Dedifferentiated amniotic fluid mesenchymal stem cell (primary cell): Measurements from ENCODE around the gene KHDC3L.
"Not testable (repeated sequence)": the region's sequence is repeated elsewhere in the genome, so short reads cannot be mapped to it uniquely, and the experiment has no call there.

Experiments
- DNase-seq: peaks from one replicate; pipeline ENCODE4 v3.0.0-alpha.2; 2016; ENCODE audit errors: extremely low spot score

The KHDC3L gene

GRCh38 chr6:73369563-73369962 is 7.1 kb downstream of the KHDC3L start, which contains the start of gene OOEP:
TSS of gene OOEP (minus strand) at chr6:73369897. CDS start at chr6:73369792, 105 bp downstream.
- DNase-seq = no peak

- no peak for DNase-seq
These were observed 9.5 kb downstream of the KHDC3L start for GRCh38 chr6:73371984-73372383.

DNA sequence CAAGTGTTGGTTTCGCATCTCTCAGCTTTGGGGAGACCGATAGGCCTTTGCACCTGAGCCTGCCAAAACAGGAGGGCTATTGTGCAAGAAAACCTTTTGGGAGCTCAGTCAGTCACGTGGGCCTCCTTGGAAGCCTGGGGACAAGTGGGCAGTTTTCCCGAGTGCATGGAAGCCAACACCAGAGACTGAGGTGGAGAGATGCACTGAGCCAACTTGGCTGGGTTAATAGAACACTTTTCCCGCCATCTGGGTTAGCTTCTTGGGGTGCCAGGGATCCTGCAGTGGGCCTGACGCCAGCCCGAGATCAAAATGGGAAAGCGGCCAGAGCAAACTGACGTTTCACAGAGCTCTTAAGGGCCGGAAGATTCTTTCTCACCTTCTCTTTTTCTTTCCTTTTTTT is 10.1 kb downstream of the KHDC3L start:
- DNase-seq = no peak

DNA sequence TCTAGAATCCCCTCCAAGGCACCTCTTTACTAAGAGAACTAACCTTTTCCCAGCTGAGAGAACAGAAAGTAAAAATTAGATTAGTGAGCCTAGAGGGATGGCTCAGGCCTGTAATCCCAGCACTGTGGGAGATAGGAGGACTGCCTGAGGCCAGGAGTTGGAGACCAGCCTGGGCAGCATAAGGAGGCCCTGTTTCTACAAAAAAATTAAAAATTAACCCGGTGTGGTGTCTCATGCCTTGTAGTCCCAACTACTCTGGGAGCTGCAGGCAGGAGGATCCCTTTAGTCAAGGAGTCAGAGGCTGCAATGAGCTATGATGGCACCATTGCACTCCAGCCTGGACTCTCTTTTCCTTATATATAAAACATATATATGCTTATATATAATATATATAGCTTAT is 12.8 kb downstream of the KHDC3L start:
- peak; percentile 6 for DNase-seq

DNA sequence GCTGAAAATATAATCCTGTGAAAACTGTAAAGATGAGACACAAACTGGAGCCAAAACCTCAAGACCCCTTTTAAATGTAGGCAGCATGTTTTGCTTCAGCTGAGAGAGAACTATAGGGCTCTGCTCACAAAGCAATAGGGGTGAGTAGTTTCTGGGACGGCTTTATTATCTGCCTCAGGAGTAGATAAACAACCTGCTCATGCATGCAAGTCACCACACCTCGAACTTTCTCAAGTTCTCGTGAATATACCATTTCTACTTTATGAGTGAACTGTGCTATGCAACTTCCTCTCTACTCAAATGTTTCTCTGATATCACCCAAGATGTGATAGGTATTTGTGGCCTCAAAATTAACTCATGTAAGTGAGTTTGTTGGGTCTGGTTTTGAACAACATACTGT is 14.8 kb downstream of the KHDC3L start:
- no peak for DNase-seq

DNA sequence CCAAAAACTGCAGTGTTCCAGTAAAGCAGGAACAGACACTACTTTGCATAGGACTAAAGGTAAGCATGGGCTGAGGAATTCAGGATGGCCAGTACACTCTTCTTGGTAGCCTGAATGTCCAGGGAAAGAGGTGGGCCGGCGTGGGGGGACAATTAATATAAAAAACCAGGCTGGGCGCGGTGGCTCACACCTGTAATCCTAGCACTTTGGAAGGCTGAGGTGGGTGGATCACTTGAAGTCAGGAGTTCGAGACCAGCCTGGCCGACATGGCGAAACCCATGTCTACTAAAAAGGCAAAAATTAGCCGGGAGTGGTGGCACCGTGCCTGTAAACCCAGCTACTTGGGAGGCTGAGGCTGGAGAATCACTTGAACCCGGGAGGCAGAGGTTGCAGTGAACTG is 19.1 kb downstream of the KHDC3L start:
- not testable (repeated sequence) for DNase-seq

DNA sequence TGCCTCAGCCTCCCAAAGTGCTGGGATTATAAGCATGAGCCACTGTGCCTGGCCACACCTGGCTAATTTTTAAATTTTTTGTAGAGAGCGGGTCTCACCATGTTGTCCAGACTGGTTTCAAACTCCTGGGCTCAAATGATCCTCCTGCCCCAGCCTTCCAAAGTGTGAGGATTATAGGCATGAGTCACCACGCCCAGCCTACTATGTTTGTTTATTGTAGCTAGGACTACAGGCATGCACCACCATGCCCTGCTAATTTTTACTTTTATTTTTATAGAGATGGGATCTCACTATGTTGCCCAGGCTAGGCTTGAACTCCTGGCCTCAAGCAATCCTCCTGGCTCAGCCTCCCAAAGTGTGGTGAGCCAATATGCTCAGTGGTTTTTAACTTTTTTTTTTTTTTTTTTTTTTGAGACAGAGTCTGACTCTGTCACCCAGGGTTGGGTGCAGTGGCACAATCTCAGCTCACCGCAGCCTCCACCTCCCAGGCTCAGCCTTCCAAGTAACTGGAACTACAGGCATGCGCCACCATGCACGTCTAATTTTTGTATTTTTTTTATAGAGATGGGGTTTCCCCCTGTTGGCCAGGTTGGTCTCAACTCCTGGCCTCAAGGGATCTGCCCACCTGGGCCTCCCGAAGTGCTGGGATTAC is 20.1 kb downstream of the KHDC3L start:
- DNase-seq = no peak

- no peak for DNase-seq
These were observed 26.0 kb downstream of the KHDC3L start for GRCh38 chr6:73388433-73388799.

DNA sequence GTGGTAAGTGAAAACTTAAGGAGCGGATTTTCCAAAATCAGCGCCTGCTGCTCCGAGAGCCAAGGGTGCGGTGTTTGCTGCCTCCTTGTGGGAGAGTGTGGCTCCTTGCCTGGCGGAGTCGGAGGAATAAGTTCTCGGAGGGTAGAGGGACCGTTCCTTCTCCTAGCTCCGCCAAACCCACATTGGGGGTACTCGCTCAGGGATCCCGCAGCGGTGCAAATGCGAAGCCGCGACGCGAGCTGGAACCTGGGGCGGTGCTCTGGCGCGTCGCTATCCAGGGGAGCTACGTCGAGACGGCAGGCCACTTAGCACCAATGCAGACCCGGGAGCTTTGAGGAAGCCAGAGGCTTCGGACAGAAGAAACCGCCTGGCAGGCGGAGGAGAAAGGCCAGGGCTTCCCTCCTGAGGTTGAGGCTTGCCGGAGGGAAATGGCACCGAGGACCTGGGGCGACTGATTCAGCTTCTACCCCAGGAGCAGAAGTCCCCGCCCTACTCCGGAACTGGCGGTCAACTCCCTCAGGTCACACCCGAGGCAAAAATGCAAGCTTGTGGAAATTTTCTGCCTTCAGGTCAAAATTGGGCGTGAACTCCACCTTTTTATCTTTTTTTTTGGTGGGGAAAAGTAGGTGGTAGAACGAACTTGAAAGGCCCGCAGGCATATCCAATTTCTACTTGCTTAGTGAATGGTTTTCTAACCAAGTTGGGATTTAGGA is 26.5 kb downstream of the KHDC3L start:
- peak; percentile 51 for DNase-seq

DNA sequence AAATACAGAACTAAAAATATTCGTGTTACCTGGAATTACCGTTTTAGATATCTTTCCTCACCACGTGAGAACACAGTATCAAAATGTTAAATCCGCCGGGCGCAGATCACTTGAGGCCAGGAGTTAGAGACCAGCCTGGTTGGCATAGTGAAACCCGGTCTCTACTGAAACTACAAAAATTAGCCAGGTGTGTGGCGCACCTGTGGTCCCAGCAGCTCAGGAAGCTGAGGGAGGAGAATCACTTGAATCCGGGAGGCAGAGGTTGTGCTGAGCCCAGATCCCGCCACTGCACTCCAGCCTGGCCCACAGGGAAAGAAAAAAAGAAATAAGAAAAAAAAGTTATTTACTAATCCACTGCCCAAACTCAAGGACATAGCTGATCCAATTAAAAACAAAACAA is 27.4 kb downstream of the KHDC3L start:
- DNase-seq = no peak

DNA sequence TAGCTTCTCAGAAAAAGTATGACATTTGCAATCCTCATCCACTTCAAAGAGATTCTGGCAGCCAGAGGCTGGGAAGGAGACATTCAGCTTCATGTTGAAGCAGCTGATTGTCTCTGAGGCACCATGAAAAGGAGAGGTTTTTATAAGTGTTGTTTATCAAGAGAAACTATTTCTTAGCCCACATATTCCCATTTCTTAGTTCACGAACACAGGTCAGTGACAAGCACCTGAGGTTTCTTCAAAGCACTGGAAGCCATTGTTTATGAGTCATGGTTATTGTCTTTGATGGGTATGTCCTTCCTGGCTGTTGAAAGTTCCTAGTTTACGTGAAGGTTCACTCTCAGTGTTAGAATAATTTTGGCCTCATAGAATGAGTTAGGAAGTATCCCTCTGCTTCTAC is 29.2 kb downstream of the KHDC3L start:
- no peak for DNase-seq

DNA sequence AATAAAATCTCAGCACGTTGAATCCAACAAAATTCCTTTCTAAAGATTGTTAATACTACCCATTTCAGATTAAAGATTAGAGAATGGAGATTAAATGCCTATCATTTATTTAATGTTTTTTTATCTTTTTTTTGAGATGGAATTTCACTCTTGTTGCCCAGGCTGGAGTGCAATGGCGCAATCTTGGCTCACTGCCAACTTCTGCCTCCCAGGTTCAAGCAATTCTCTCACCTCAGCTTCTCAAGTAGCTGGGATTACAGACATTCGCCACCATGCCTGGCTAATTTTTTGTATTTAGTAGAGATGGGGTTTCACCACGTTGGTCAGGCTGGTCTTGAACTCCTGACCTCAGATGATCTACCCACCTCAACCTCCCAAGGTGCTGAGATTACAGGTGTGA is 29.7 kb downstream of the KHDC3L start:
- DNase-seq = not testable (repeated sequence)

GRCh38 chr6:73393278-73393677 is 30.8 kb downstream of the KHDC3L start:
- no peak for DNase-seq

DNA sequence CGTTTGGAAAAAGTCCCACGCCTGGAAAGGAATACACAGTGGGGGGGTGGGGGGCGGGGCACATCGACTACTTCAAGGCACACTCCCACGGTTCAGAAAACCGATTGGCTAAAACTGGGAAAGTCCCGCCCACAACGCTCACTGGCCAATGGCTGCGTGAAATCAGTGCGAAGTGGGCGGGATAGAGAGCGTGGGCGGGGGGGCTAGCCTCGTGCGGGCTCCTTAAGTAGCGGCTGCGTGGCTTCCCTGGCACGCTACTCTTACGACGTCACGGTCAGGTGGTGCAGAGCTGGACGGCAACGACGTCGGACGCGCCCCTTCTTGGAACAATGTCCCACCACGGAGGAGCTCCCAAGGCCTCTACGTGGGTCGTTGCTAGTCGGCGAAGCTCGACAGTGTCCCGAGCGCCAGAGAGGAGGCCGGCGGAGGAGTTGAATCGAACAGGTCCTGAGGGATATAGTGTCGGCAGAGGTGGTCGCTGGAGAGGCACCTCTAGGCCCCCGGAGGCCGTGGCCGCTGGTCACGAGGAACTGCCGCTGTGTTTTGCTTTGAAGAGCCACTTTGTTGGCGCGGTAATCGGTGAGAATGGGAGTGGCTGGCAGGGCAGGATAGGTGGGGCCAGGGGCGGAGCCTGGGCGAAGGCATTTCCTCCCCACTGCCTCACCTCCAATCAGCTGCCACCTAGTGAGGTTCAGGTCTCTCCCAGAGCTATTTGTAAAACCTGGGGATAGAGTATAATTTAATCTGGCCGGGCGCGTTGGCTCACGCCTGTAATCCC is 32.3 kb downstream of the KHDC3L start, which contains the start of gene DDX43:
Gene DDX43 (plus strand): TSS at position 252 of the 778 bp plus-strand sequence. CDS start 78 bp downstream, at position 330.
- DNase-seq = no peak

DNA sequence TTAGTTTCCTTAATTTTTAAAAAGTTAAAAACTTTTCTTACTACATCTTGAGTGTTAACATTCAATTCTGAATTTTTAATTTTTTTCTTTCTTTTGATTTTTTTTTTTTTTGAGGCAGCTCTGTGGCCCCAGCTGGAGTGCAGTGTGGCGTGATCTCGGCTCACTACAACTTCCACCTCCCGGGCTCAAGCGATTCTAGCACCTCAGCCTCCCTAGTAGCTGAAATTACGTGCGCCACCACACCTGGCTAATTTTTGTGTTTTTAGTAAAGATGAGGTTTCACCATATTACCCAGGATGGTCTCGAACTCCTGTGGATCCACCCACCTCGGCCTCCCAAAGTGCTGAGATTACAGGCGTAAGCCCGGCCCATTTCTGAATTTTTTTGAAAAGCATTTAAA is 33.4 kb downstream of the KHDC3L start:
- no peak for DNase-seq

DNA sequence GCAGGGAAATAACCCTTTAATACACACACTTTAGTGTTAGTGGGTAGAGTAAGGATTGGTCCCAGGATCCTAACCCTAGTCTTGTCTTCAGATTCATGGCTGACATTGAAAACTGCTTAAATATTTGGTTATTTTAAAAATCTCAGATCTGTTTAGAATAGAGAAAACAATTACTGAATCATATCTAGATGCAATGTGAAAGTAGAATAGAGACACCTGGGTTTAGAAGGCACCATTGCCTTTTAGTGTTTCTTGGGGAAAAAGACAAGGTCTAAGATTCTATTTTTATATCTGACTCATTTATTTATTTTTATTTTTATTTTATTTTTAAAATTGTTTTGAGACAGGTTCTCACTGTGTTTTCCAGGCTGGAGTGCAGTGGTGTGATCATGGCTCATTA is 38.2 kb downstream of the KHDC3L start:
- no peak for DNase-seq

GRCh38 chr6:73409395-73409794 is 46.9 kb downstream of the KHDC3L start:
- DNase-seq = no peak

- no peak for DNase-seq
These were observed 50.6 kb downstream of the KHDC3L start for GRCh38 chr6:73413102-73413501.
